Rectal smooth muscle tissue (tissue), 1 donor: ENCODE measurements around the gene HCFC1.

Source experiments
- H3K27ac ChIP-seq: one replicate; pipeline ENCODE4 v1.7.0; 2013; ENCODE audit warnings: low read depth, low read length, inconsistent platforms
- H3K27me3 ChIP-seq: one replicate; pipeline ENCODE4 v1.7.0; 2013; ENCODE audit warnings: low read length; ENCODE audit not compliant: control insufficient read depth, insufficient read depth
- H3K36me3 ChIP-seq: one replicate; pipeline ENCODE4 v1.7.0; 2013; ENCODE audit warnings: low read length; ENCODE audit not compliant: control insufficient read depth, insufficient read depth
- H3K4me1 ChIP-seq: one replicate; pipeline ENCODE4 v1.7.0; 2013; ENCODE audit warnings: low read length; ENCODE audit not compliant: control insufficient read depth, insufficient read depth
- H3K4me3 ChIP-seq: one replicate; pipeline ENCODE4 v1.7.0; 2013; ENCODE audit warnings: low read length
- H3K9ac ChIP-seq: one replicate; pipeline ENCODE4 v1.7.0; 2013; ENCODE audit warnings: low read length

The HCFC1 gene

GRCh38 chrX:153969125-153969903, 2.3 kb downstream of the HCFC1 start:
- Histone ChIP-seq H3K4me1 (peaks cover 17% of the 10 kb centered on the region), H3K9ac (no peak overlapping the region), H3K27ac (peak overlapping the region; percentile 75), H3K27me3 (no peaks in the 10 kb centered on the region), H3K36me3 (no peaks in the 10 kb centered on the region), H3K4me3 (peak overlapping the region; percentile 58)

DNA sequence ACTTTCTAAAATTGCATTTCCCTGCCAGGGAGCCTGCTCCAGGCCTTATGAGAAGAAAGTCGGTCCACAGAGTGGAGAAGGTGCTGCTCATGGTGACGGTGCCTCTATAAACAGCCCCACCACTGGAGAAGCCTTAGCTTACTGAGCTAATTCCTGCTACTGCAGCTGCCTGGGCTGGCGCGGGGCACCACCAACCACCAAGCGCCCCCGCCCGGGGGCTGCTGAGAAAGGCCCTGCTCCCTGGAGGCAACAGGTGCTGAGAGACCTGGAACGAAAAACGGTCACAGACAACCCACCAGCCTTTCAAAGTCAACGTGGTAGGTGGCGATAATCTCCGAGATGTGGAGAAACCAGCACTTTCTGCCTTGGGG, 2.9 kb downstream of the HCFC1 start:
- Histone ChIP-seq H3K4me3 (peak overlapping the region; percentile 58), H3K27ac (peak overlapping the region; percentile 75), H3K9ac (no peak overlapping the region), H3K27me3 (no peaks in the 10 kb centered on the region), H3K36me3 (no peaks in the 10 kb centered on the region), H3K4me1 (peaks cover 17% of the 10 kb centered on the region)

GRCh38 chrX:153968255-153968654, 3.4 kb downstream of the HCFC1 start:
- no peaks in the 10 kb centered on the region for H3K36me3 ChIP-seq
- peak overlapping the region; percentile 38 for H3K4me3 ChIP-seq
- peak overlapping the region; percentile 75 for H3K27ac ChIP-seq
- H3K27me3 ChIP-seq, result no peaks in the 10 kb centered on the region
- no peak overlapping the region for H3K9ac ChIP-seq
- H3K4me1 ChIP-seq, result peaks cover 17% of the 10 kb centered on the region

DNA sequence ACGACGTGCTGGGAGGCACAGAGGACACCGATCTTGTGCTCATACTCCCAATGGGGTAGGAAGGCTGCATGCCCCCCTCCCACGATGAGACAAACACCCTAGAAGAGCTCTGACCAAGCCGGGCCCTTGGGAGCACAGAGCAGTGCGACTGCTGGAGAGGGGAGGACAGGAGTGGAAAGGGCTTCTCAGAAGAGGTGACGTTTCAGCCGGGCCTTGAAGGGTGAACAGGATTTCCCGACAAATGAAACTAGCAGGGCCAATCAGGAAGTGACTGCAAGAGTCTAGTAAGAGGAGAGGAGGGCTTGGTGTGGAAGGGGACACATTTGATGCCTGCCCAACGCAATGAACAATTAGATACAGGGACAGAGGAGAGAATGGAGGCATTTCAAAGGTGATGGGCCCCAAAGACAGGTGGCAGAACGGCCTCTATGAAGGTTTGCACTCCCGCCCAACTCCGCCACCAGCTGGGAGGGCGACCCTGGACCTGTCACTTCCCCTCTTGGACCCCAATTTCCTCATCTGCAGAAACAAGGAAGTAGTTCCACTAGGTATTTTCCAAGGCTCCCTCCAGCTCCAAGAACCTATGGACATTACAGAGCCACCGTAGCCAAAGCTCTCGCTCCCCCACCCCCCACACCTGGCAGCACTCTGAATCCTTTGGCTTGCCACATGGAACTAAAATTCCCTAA, 3.9 kb downstream of the HCFC1 start:
- Histone ChIP-seq H3K27ac (peak overlapping the region; percentile 75), H3K4me1 (peaks cover 15% of the 10 kb centered on the region), H3K36me3 (no peaks in the 10 kb centered on the region), H3K4me3 (peak overlapping the region; percentile 5), H3K9ac (no peak overlapping the region), H3K27me3 (no peaks in the 10 kb centered on the region)

GRCh38 chrX:153966841-153967535, 4.6 kb downstream of the HCFC1 start:
- peaks cover 6% of the 10 kb centered on the region for H3K36me3 ChIP-seq
- H3K4me1 ChIP-seq, result peaks cover 15% of the 10 kb centered on the region
- H3K27me3 ChIP-seq, result no peaks in the 10 kb centered on the region
- peak overlapping the region; percentile 2 for H3K27ac ChIP-seq
- no peak overlapping the region for H3K9ac ChIP-seq
- peak overlapping the region; percentile 5 for H3K4me3 ChIP-seq

GRCh38 chrX:153966283-153966688, 5.3 kb downstream of the HCFC1 start:
- no peaks in the 10 kb centered on the region for H3K27me3 ChIP-seq
- no peak overlapping the region for H3K27ac ChIP-seq
- H3K4me1 ChIP-seq, result peaks cover 15% of the 10 kb centered on the region
- H3K9ac ChIP-seq, result no peak overlapping the region
- H3K36me3 ChIP-seq, result peaks cover 13% of the 10 kb centered on the region
- no peak overlapping the region for H3K4me3 ChIP-seq

DNA sequence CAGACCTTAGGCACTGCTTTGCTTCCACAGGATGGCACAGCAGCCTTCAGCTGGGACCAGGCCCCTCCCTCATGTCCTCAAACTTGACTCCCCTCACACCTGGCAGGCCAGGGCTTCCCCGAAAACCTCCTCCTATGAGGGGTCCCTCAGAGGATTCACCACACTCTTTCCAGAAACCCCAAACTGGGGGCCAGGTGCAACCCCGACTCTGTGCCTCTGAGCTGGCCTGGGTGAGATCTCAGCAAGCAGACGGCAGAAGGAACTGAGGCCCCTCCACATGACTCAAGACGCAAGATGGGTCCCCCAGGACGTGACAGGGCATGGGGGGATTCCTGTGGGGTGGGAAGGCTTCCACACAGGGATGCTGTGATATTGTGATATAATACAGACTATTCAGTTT, 6.2 kb downstream of the HCFC1 start:
- Histone ChIP-seq H3K27ac (no peak overlapping the region), H3K36me3 (peaks cover 16% of the 10 kb centered on the region)

DNA sequence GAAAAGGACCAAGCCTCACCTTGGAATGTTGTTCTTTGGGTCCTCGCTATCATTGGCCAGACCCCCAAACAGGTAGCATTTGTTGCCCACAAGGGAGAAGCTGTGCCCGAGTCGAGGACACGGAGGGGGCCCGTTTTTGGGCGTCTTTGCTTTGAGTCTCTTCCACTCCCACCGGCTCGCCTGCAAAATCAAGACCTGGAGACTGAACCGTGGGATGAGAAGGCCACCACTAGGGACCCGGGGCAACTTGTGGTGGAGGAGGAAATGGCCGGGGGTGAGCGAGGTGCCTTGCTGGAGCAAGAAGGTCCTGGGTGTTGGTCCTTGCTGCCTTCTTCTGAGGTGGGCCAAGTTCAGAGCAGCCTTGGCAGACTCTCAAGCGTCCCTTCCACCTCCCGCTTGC, 7.5 kb downstream of the HCFC1 start:
- Histone ChIP-seq H3K27ac (no peak overlapping the region), H3K36me3 (peaks cover 23% of the 10 kb centered on the region), H3K4me1 (peaks cover 15% of the 10 kb centered on the region), H3K27me3 (no peaks in the 10 kb centered on the region), H3K4me3 (no peak overlapping the region), H3K9ac (no peak overlapping the region)

More for the DNA sequence above, 6.2 kb downstream of the HCFC1 start:
- H3K4me1 ChIP-seq, result peaks cover 15% of the 10 kb centered on the region
- H3K4me3 ChIP-seq, result no peak overlapping the region
- no peaks in the 10 kb centered on the region for H3K27me3 ChIP-seq
- no peak overlapping the region for H3K9ac ChIP-seq

GRCh38 chrX:153963546-153963945, 8.1 kb downstream of the HCFC1 start:
- Histone ChIP-seq H3K27ac (no peak overlapping the region), H3K4me1 (peaks cover 15% of the 10 kb centered on the region), H3K4me3 (no peak overlapping the region), H3K27me3 (no peaks in the 10 kb centered on the region), H3K36me3 (peaks cover 25% of the 10 kb centered on the region), H3K9ac (no peak overlapping the region)

- no peaks in the 10 kb centered on the region for H3K4me1 ChIP-seq
- no peak overlapping the region for H3K27ac ChIP-seq
- H3K4me3 ChIP-seq, result no peak overlapping the region
- no peaks in the 10 kb centered on the region for H3K27me3 ChIP-seq
- H3K9ac ChIP-seq, result no peak overlapping the region
- H3K36me3 ChIP-seq, result peaks cover 42% of the 10 kb centered on the region
Observed at GRCh38 chrX:153961292-153961691, 10.3 kb downstream of the HCFC1 start.

GRCh38 chrX:153960786-153961185, 10.8 kb downstream of the HCFC1 start:
- Histone ChIP-seq H3K4me3 (no peak overlapping the region), H3K36me3 (peaks cover 42% of the 10 kb centered on the region), H3K27me3 (no peaks in the 10 kb centered on the region), H3K9ac (no peak overlapping the region), H3K4me1 (no peaks in the 10 kb centered on the region), H3K27ac (no peak overlapping the region)

- no peaks in the 10 kb centered on the region for H3K4me1 ChIP-seq
- H3K4me3 ChIP-seq, result no peak overlapping the region
- H3K36me3 ChIP-seq, result peaks cover 47% of the 10 kb centered on the region
- no peak overlapping the region for H3K9ac ChIP-seq
- no peak overlapping the region for H3K27ac ChIP-seq
- no peaks in the 10 kb centered on the region for H3K27me3 ChIP-seq
Observed at GRCh38 chrX:153960077-153960476, 11.5 kb downstream of the HCFC1 start.
